NCI-H2081 (cell line): ENCODE data around the gene LCN15.
"Not testable (repeated sequence)": the region's sequence is repeated elsewhere in the genome, so short reads cannot be mapped to it uniquely, and the experiment has no call there.

Experiments used
- DNase-seq, 2 experiments: peaks; one replicate each; lab custom pipeline; 2025; lab: John Stamatoyannopoulos, UW

The LCN15 gene

DNA sequence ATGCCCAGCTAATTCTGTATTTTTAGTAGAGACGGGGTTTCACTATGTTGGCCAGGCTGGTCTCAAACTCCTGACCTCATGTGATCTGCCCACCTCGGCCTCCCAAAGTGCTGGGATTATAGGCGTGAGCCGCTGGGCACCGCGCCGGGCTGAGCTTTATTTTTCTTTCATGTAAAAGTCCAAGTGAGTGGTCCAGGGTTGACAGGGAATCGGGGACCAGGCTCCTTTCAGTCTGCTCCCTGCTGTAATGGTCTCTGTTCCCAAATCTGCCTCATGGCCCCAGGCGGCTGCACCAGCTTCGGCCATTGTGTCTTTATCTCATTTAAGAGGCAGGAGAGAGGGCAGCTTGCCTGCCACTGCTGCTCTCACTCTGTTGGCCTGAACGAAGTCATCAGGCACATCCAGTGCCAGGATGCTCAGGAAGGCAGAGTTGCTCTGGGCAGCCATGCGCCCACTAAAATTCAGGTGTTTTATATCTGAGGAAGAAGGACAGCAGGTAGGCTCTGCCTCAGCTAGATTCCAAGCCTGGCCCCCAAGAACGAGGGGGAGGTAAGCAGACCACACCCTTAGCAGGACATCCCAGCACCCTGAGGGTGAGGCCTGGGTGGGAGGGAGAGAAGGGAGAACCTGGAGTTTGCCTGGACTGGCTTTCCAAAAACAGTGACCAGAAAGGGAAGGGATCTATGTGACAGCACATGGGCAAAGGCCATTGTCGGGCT, 30.1 kb upstream of the LCN15 start:
- DNase-seq: no peak

DNA sequence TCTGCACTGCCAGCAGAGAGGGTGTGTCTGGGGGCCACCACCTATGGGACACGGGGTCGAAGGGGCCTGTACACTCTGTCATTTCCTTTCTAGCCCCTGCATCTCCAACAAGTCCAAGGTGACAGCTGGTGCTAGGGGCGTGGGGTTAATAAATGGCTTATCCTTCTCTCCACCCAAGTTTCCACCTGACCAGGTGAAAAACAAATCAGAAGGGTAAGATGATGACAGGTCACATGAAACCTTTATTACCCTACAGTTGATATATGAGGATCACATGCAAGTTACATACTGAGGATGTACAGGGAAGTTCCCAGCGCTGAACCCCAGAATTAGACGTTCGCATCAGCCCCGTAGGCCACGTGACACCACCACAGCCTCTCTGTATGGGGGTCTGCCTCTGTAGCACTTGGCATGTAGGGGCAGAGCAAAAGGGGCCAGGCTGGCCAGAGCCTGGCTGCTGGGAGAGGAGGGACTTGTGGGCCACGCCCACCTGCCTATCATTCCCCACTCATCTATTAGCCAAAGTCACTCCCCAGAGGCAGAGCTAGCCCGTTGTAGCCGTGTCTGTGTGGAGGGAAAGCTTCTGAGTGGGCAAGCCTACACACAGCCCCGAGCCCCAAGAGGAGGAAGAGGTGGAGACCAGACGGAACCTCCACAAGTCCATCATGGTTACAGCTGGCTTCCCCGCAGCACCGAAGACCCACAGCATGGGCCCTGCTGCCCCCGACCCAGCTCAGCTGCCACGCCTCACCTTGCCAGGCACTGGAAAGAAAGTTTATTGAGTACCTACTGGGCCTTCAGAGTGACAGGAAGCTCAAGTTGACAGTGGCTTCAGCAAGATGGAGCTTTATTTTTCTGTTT, 29.0 kb upstream of the LCN15 start:
- DNase-seq: no peak

DNA sequence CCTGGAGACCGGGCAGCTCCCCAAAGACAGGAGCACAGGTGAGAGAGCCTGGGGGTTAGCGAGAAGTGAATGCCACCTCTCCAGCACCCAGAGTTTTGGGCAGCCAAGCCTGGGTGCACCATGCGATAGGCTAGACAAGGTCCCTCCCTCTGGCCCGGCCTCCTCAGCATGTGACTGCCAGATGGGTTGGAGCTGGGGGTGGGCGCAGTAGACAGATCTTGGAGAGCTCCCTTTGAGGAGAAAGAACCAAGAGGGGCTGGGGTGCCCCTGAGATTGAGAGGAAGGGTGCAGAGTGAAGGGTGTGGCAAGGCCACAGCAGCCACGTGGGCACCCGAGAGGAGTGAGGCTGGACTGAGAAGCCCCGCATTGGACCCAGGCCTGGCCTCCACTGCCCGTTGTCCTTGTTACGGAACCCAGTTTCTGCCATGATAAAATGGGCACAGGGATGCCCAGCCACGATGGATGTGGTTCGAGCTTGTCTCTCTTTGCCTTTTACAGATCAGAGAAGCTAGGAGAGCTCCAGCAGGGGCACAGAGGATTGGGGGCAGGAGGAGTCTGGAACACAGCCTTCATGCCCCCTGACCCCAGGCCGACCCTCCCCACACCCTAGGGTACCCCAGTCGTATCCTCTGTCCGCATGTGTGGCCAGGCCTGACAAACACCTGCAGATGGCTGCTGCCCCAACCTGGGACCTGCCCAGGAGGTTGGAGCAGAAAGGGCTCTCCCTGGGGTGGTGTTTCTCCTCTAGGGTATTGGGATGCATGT, 28.2 kb upstream of the LCN15 start:
- DNase-seq: no peak

DNA sequence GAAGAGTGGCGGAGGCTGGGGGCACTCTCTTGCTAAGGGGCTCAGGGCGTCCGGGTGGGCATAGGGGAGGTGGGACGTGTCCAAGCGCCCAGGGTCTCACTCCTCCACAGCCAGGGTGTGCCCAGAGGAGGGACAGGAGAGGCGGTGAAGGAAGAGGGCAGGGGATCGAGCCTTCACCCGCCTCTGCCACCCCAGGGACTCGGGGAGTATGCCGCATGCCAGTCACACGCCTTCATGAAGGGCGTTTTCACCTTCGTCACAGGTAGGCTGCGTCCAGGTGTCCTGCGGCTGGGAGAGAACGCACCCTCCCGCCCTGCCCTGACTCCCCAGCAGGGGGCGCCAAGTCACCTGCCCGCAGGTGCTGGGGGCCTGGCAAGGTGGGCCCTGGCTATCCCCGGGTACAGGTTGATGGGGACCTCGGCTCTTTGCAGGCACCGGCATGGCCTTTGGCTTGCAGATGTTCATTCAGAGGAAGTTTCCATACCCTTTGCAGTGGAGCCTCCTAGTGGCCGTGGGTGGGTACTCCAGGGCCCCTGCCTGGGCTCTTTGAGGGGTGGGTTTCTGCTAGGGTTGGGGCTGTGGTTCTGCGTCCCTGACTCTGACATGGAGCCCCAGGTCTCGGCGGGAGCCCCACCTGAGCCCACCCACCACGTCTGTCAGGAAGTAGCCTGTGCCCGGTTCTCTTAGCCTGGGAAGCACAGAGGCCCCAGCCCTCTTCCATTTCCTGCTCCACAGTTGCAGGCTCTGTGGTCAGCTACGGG, 27.4 kb upstream of the LCN15 start:
- peak; percentile 56 to 60 for DNase-seq

DNA sequence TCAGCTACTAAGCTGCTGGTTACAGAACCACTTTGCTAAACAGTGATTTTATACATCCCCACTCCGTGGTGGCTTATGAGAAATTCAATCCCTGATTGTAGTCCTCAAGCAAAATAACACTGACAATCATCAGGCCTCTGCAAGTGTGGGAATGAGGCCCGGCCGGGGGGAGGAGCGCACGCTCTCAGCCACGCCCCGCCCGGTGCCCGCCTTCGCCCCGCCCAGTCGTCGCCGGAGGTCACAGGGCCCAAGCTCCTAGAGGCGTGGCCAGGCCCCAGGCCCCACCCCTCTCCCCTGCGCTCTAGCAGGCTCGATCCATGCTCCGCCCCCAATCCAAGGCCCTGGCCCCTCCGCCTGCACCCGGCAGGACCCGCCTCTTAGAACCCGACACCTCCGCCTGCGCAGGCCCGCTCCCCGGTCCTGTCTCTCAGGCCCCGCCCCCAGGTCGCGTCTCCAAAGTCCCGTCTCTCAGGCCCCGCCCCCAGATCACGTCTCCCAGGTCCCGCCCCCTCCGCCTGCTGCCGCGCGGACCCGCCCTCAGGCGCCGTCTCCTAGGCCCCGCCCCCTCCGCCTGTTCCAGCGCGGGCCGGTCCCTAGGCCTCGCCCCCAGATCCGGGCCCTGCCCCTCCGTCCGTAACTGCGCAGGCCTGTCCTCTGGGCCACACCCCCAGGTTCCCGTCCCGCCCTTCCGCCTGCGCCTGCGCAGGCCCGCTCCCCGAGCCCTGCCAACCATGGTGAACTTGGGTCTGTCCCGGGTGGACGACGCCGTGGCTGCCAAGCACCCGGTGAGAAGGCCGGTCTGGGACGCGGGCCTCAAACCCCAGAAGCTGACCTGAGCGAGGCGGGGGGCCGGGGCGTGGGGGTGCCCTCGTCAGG, 26.6 kb upstream of the LCN15 start, which contains the start of gene TMEM141:
TMEM141 (plus strand) TSS at position 705 of the 876 bp plus-strand sequence; CDS start at position 732, 27 bp downstream.
- DNase-seq: peak; percentile 99 to 100

DNA sequence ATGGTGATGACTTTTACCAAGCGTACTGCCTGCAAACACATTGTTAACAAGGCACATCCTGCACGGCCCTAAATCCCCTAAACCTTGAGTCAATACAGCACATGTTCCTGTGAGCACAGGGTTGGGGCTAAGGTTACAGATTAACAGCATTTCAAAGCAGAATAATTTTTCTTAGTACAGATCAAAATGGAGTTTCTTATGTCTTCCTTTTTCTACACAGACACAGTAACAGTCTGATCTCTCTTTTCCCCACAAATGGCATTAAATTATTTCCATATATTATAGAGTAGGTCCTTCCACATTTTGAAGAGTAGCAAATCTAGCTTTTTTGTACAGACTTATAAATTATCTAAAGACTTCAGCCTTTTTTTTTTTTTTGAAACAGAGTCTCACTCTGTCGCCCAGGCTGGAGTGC, 25.2 kb upstream of the LCN15 start:
- no peak for DNase-seq

DNA sequence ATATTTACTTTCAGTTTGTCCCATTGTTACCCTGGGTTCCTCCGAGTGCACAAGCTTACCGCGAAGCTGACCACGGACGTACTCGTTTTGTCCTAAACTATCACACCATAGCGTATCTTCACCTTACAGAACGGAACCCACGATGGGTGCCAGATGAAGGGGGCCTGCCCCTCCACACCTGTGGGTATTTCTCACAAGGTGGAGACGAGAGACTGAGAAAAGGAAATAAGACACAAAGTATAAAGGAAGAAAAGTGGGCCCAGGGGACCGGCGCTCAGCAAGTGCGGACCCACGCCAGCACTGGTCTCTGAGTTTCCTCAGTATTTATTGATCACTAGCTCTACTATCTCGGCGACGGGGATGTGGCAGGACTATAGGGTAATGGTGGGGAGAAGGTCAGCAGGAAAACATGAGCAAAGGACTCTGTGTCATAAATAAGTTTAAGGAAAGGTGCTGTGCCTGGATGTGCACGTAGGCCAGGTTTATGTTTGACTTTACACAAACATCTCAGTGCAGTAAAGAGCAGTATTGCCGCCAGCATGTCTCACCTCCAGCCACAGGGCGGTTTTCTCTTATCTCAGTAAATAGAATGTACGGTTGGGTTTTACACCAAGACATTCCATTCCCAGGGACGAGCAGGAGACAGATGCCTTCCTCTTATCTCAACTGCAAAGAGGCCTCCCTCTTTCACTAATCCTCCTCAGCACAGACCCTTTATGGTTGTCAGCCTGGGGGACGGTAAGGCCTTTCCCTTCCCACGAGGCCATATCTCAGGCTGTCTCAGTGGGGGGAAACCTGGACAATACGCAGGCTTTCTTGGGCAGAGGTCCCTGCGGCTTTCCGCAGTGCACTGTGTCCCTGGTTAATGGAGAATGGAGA, 24.6 kb upstream of the LCN15 start:
- DNase-seq: not testable (repeated sequence)

DNA sequence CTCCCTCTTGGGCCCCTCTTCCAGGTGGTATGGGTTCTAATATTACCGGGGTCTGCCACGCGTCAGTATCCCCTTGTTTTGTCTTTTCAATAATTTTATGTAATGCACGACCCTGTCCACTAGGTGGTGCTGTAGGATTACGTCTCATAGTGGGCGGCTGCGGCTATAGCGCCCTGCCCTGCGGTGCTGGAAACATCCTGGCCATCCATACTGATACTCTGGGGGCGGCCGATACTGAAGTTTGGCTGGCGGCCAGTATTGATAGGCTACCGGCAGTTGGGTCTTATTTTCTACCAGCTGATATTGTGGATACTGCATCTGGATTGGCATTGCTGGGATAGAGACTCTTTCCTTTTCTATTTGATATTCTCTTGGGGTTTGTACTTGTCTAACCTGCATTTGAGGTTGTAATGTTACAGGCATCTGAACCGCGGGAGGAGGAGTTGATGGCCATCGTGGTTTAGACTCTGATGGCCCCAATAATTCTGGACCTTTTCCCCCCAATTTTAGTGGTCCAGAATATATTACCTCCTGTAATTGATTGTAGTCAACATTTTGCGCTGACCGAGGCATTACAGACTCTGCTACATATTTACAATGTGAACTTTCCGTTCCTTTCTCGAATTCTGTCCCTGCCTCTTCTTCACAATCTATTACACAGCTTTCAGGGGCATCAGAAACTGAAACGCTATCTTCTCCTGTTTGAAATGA, 23.5 kb upstream of the LCN15 start:
- peak; percentile 70 to 75 for DNase-seq

DNA sequence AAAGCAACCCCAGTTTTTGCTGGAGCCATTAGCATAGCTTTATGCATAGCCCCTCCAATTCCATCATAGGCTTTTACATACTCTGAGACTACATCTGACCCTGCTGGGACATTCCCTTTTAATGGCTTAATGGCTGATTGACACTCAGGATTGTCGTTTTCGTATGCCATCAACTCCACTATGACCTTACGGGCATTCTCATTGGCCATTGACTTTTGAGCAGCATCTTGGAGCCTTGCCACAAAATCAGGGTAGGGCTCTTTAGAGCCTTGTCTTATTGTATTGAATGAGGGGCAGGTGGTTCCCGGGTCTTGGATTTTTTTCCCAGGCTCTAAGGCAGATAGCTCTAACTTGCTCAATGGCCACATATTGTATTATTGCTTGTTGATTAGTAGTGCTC, 22.7 kb upstream of the LCN15 start:
- DNase-seq: not testable (repeated sequence)

DNA sequence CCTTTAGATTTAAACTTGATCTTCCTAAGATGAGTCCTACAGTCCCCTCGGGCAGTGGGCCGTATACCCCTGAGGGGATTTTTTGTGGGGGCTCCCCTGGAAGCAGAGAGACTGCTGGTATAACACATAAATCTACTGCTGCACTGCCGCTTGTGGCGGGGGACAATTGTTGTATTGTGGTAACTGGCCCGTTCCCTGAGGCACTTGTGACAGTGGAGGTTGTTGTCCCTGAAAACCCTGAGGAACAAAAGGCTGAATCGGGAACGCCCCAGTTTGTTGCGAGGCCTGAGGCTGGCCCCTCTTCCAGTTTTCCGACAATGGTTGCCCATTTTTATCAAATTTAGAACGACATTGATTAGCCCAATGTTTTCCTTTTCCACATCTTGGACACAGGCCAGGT, 22.1 kb upstream of the LCN15 start:
- DNase-seq: peak in 1 of 2 experiments; percentile 14

DNA sequence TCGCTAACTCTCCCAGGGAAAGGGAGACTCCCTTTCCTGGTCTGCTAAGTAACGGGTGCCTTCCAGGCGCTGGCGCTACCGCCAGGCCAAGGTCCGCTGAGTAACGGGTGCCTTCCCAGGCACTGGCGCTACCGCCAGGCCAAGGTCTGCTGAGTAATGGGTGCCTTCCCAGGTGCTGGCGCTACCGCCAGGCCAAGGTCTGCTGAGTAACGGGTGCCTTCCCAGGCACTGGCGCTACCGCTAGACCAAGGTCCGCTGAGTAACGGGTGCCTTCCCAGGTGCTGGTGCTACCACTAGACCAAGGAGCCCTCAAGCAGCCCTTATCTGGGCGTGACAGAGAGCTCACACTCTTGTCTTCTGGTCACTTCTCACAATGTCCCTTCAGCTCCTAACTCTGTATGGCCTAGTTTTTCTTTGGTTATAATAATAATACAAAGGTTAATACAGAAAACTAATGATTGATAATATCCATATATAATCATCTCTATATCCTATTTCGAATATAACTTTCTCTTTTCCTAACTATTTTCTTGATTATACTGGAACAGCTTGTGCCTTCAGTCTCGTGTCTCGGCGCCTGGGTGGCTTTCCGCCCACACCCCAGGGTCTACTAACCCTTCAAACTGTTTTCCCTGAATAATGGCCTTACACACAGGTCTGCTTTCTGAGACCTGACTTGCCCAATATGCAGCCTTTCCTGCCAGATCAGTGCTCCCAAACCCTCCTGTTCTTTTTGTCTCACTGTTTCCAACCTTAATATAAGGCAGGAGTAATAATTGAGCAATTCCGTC, 21.4 kb upstream of the LCN15 start:
- not testable (repeated sequence) for DNase-seq

DNA sequence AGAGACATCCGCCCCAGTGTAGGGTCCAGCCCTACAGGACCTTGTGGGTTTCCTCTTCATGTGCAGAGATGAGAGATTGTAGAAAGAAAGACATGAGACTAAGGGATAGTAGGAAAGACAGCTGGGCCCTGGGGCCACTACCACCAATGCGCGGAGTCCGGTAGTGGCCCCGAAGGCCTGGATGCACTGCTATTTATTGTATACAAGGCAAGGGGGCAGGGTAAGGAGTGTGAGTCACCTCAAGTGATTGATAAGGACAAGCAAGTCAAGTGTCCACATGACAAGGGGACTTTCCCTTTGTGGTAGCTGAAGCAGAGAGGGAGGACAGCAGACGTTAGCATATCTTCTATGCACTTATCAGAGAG, 20.7 kb upstream of the LCN15 start:
- no peak for DNase-seq

DNA sequence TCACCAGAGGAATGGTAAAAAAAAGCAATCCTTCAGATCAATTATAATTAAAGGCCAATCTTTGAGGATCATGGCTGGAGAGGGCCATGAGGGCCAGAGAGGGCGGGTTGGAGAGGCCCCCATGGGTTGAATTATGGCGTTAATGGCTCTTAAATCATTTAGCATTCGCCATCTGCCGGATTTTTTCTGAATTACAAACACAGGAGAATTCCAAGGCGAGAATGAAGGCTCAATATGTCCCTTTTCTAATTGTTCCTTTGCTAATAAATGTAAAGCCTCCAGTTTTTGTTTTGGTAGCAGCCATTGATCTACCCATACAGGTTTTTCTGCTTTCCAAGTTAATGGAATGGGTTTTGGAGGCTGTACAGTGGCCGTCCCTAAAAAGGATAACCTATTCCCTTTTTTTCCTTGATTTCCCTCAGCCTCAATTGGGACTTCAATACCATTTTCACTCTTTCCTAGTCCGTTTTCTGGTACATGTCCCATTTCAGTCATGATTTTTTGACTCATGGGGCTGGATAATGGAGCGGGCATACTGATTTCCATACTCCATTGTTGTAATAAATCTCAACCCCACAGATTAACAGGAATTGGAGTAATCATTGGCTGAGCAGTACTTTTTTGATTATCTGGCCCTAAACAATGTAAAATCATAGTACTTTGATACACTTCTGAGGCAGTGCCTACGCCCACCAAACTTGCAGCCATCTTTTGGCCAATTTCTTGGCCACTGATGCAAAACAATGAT, 20.1 kb upstream of the LCN15 start:
- peak; percentile 57 to 61 for DNase-seq

DNA sequence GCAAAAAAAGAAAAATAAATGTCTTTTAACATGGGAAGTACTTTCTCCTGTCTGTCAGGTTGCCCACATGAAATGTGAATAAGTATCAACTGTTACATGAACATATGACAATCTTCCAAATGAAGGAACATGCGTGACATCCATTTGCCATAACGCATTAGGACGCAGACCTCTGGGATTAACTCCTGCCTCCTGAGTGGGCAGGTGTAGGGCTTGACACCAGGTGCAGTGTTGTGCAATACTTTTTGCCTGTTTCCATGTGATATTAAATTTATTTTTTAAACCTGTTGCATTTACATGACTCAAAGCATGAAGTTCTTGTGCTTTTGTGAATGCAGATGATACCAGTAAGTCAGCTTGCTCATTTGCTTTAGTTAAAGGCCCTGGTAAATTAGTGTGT, 18.1 kb upstream of the LCN15 start:
- no peak for DNase-seq

DNA sequence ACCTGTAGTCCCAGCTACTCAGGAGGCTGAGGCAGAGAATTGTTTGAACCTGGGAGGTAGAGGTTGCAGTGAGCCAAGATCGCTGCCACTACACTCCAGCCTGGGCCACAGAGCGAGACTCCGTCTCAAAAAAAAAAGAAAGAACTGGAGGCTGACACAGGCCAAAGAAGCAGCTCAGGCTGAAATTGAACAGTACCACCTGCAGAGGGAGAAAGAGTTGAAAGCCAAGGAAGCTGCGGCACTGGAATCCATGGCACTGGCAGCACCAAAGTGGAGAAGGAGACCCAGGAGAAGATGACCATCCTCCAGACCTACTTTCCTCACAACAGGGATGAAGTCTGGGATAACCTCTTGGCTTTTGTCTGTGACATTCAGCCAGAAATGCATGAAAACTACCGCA, 15.5 kb upstream of the LCN15 start:
- DNase-seq: no peak

DNA sequence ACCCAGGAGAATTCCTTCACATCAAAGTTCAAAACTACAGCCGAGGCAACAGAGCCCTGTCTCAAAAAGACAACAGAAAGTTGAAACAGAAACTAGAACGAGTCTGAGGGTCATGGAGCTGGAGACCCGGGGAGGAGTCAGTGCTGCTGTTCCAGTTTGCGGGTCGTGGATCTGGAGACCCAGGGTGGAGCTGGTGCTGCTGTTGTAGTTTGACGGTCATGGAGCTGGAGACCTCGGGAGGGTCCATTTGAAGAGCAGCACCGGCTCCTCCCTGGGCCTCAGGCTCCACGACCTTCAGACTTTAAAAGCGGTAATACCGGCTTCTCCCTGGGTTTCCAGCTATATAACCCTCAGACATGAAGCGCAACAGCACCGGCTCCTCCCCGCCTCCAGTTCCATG, 13.0 kb upstream of the LCN15 start:
- DNase-seq: no peak

DNA sequence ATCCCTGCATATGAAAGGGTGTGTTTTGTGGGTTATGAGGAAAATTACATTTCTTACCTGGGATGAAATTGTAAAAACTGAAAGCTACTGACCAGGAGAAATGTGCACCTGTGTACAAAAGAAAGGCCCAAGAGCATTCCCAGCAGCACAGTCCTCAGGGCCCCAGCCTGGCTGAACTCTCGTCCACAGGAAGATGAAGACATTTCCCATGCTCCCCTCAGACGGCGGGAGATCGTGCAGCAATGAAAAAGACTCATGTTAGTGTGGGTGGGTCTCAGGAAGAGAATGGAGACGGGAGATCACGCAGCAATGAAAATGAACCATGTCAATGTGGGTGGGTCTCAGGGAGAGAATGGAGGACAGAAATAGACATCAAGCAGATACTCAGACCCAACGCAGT, 12.6 kb upstream of the LCN15 start:
- no peak for DNase-seq

DNA sequence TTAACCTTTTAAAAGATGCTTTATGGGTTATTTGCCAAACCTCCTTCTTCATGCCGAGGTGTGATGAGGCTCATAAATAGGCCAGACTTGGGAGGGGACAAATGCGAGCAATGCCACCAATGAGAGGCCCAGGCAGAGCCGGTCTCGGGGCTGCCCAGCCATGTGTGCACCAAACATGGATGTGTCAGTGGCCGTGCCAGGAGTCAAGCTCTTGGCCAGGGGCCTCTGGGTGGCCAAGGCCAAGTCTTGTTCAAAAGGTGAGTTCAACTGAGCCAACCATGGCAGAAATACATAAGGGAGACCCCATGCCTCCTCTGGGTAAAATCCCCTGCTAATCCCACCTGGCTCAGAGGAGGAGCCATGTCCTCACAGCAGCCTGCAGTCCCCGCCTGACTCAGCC, 10.9 kb upstream of the LCN15 start:
- DNase-seq: no peak
